Prostate gland (tissue), 2 donors: ENCODE data around the gene CCDC201.

ENCODE experiments used
- POLR2A ChIP-seq: fragments of 450-650 bp; IDR thresholded peaks from one replicate; pipeline ENCODE4 v1.6.1; 2016; ENCODE audit warnings: antibody characterized with exemption, mild to moderate bottlenecking
- POLR2AphosphoS5 ChIP-seq: sonication (generic); formaldehyde crosslinking; IDR thresholded peaks from one replicate; pipeline ENCODE4 v1.6.1; 2017; ENCODE audit warnings: antibody characterized with exemption
- TF ChIP-seq, protein P1 (sequence below), 4 experiments: fragments of 200-600 bp in 2 of 4; fragments of 450-650 bp in 2 of 4; sonication (generic) in 2 of 4; IDR thresholded peaks; 1 replicate in 3 of 4; 2 replicates in 1 of 4; pipeline ENCODE4 v1.5.1; 2016 to 2019; ENCODE audit warnings: antibody characterized with exemption in 4 of 4, mild to moderate bottlenecking in 2 of 4, moderate library complexity in 2 of 4

GRCh38 chr7:45865594-45866410, 7.1 kb downstream of the CCDC201 start:
- TF ChIP-seq POLR2A (no peak), POLR2AphosphoS5 (no peak)
- TF ChIP-seq, protein P1, sequence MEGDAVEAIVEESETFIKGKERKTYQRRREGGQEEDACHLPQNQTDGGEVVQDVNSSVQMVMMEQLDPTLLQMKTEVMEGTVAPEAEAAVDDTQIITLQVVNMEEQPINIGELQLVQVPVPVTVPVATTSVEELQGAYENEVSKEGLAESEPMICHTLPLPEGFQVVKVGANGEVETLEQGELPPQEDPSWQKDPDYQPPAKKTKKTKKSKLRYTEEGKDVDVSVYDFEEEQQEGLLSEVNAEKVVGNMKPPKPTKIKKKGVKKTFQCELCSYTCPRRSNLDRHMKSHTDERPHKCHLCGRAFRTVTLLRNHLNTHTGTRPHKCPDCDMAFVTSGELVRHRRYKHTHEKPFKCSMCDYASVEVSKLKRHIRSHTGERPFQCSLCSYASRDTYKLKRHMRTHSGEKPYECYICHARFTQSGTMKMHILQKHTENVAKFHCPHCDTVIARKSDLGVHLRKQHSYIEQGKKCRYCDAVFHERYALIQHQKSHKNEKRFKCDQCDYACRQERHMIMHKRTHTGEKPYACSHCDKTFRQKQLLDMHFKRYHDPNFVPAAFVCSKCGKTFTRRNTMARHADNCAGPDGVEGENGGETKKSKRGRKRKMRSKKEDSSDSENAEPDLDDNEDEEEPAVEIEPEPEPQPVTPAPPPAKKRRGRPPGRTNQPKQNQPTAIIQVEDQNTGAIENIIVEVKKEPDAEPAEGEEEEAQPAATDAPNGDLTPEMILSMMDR (IDR thresholded peaks at IDR 0.05) = no peak
